ENCODE data around the gene MXD4.

Gene MXD4

DNA sequence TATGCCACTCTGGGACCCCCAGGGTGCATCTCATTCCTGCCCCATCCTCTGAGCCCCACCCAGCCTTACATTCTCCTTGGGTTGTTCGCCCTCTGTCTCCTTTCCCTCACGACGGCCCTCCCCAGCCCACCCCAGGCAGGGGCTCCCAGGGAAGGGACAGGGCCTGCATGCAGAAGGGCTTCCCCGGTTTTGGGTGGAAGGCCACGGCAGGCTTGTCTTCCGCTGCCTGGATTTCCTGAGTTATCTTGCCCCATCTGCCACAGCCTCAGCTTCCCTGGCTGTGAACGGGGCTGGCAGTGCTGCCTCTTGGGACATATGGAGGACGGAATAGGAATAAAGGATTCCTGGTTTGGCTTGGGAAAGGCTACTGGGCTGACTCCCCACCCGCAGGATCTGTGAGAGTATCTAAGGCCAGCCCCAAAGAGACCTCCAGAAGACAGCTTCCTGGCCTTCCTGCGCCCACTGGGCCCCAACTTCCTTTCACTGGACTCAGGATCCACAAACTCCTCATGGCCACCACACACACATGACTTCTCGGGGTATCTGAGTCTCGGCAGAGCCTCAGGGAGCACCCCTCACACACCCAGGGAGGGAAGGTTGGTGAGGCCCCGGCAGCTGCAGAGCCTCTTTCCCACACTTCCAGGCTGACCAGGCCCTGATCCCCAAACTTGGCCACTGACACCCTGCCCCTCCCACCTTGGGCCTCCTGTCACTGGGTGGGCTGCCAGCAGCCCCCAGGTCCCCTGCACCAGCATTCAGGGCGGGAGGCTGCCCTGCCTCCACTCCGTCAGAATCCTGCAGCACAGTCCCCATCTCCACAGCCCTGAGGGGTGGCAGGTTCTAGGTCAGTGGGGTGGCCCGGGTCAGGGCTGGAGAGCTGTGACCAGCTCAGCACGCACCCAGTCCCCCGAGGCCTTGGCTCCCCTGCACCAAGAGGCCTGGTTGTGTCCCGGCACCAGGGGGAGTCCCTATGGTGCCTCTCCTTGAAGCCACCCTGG is 3.5 kb upstream of the MXD4 start:
- H3K36me3 ChIP-seq (ENCODE audit: insufficient read depth, low read length): no peaks in the 10 kb centered on the region
- H3K9ac ChIP-seq (ENCODE audit: low read depth, low read length): no peak overlapping the region
- H3K4me1 ChIP-seq (ENCODE audit: insufficient read depth, low read length): 0 out of 2 replicates have a peak, but pooled peaks cover 2% of the 10 kb centered on the region

GRCh38 chr4:2264481-2265041 is 2.7 kb upstream of the MXD4 start:
- Histone ChIP-seq H3K9me3 (ENCODE audit: control insufficient read depth, insufficient read depth, low read length) (no peaks in the 10 kb centered on the region), H3K36me3 (ENCODE audit: insufficient read depth, low read length) (no peaks in the 10 kb centered on the region), H3K9ac (ENCODE audit: low read depth, low read length) (no peak overlapping the region), H3K4me1 (ENCODE audit: insufficient read depth, low read length) (0 out of 2 replicates have a peak, but pooled peaks cover 2% of the 10 kb centered on the region)

More for the DNA sequence above, 3.5 kb upstream of the MXD4 start:
- no peaks in the 10 kb centered on the region for H3K9me3 ChIP-seq (ENCODE audit: control insufficient read depth, insufficient read depth, low read length)

GRCh38 chr4:2263926-2264321 is 2.0 kb upstream of the MXD4 start:
- H3K36me3 ChIP-seq (ENCODE audit: insufficient read depth, low read length): no peaks in the 10 kb centered on the region
- no peaks in the 10 kb centered on the region for H3K9me3 ChIP-seq (ENCODE audit: control insufficient read depth, insufficient read depth, low read length)
- no peak overlapping the region for H3K9ac ChIP-seq (ENCODE audit: low read depth, low read length)
- no peaks in the 10 kb centered on the region for H3K4me1 ChIP-seq (ENCODE audit: insufficient read depth, low read length)

DNA sequence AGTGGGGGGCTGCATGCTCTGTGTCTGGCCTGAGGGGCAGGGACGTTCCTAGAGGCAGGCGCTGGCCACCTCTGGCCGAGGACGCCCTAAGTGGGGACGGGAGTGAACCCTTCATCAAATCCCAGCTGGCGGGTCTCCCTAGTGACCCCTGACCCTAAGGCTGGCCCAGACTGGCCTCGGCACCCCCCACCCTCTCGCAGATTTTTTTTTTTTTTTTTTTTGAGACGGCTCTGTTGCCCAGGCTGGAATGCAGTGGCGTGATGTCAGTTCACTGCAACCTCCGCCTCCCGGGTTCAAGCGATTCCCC is 988 bp upstream of the MXD4 start:
- Histone ChIP-seq H3K4me1 (ENCODE audit: insufficient read depth, low read length) (no peaks in the 10 kb centered on the region), H3K36me3 (ENCODE audit: insufficient read depth, low read length) (no peaks in the 10 kb centered on the region), H3K9ac (ENCODE audit: low read depth, low read length) (peak overlapping the region; percentile 57; the same call in 1 of the 2 replicates), H3K9me3 (ENCODE audit: control insufficient read depth, insufficient read depth, low read length) (no peaks in the 10 kb centered on the region)

GRCh38 chr4:2262145-2262943 is 435 bp upstream of the MXD4 start:
- H3K9ac ChIP-seq (ENCODE audit: low read depth, low read length): peak overlapping the region; percentile 57; the same call in 1 of the 2 replicates
- H3K36me3 ChIP-seq (ENCODE audit: insufficient read depth, low read length): no peaks in the 10 kb centered on the region
- H3K4me1 ChIP-seq (ENCODE audit: insufficient read depth, low read length): no peaks in the 10 kb centered on the region
- H3K9me3 ChIP-seq (ENCODE audit: control insufficient read depth, insufficient read depth, low read length): no peaks in the 10 kb centered on the region

GRCh38 chr4:2261110-2261852 is 628 bp downstream of the MXD4 start:
- Histone ChIP-seq H3K4me1 (ENCODE audit: insufficient read depth, low read length) (no peaks in the 10 kb centered on the region), H3K36me3 (ENCODE audit: insufficient read depth, low read length) (no peaks in the 10 kb centered on the region), H3K9me3 (ENCODE audit: control insufficient read depth, insufficient read depth, low read length) (no peaks in the 10 kb centered on the region), H3K9ac (ENCODE audit: low read depth, low read length) (peak overlapping the region; percentile 76; the same call in 1 of the 2 replicates)

- Histone ChIP-seq H3K36me3 (ENCODE audit: insufficient read depth, low read length) (no peaks in the 10 kb centered on the region), H3K4me1 (ENCODE audit: insufficient read depth, low read length) (no peaks in the 10 kb centered on the region), H3K9ac (ENCODE audit: low read depth, low read length) (peak overlapping the region; percentile 76; the same call in 1 of the 2 replicates), H3K9me3 (ENCODE audit: control insufficient read depth, insufficient read depth, low read length) (no peaks in the 10 kb centered on the region)
Observed at GRCh38 chr4:2260344-2261109, 1.4 kb downstream of the MXD4 start.

GRCh38 chr4:2259541-2260343 is 2.2 kb downstream of the MXD4 start:
- H3K36me3 ChIP-seq (ENCODE audit: insufficient read depth, low read length): no peaks in the 10 kb centered on the region
- H3K9me3 ChIP-seq (ENCODE audit: control insufficient read depth, insufficient read depth, low read length): no peaks in the 10 kb centered on the region
- no peaks in the 10 kb centered on the region for H3K4me1 ChIP-seq (ENCODE audit: insufficient read depth, low read length)
- H3K9ac ChIP-seq (ENCODE audit: low read depth, low read length): no peak overlapping the region

DNA sequence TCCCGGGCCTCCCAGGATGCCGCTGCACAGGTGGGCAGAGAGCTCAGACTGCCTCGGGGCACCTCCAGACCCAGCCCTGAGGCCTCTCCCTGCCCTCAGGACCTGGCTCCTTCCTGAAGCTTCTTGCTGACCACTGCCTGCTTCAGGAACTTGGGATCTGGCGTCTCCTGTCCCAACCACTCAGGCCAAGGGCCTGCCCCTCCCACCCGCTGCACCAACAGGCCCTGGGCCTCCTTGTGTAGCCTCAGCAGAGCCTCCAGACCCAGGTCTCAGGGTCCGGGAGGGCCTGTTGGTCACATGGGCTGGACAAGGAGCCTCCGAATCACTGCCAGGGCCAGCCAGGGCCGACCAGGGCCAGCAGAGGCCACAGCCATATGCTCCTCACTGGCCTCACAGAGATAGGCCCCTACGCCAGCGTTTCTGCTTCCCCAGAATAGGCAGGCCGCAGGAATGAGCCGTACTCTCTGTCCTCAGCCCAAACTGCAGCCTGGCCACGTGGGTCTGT is 2.8 kb downstream of the MXD4 start:
- Histone ChIP-seq H3K9ac (ENCODE audit: low read depth, low read length) (no peak overlapping the region), H3K4me1 (ENCODE audit: insufficient read depth, low read length) (no peaks in the 10 kb centered on the region)

GRCh38 chr4:2258091-2259035 is 3.5 kb downstream of the MXD4 start:
- no peaks in the 10 kb centered on the region for H3K4me1 ChIP-seq (ENCODE audit: insufficient read depth, low read length)
- H3K9ac ChIP-seq (ENCODE audit: low read depth, low read length): no peak overlapping the region
- H3K36me3 ChIP-seq (ENCODE audit: insufficient read depth, low read length): no peaks in the 10 kb centered on the region
- H3K9me3 ChIP-seq (ENCODE audit: control insufficient read depth, insufficient read depth, low read length): no peaks in the 10 kb centered on the region

More for the DNA sequence above, 2.8 kb downstream of the MXD4 start:
- Histone ChIP-seq H3K36me3 (ENCODE audit: insufficient read depth, low read length) (no peaks in the 10 kb centered on the region), H3K9me3 (ENCODE audit: control insufficient read depth, insufficient read depth, low read length) (no peaks in the 10 kb centered on the region)

DNA sequence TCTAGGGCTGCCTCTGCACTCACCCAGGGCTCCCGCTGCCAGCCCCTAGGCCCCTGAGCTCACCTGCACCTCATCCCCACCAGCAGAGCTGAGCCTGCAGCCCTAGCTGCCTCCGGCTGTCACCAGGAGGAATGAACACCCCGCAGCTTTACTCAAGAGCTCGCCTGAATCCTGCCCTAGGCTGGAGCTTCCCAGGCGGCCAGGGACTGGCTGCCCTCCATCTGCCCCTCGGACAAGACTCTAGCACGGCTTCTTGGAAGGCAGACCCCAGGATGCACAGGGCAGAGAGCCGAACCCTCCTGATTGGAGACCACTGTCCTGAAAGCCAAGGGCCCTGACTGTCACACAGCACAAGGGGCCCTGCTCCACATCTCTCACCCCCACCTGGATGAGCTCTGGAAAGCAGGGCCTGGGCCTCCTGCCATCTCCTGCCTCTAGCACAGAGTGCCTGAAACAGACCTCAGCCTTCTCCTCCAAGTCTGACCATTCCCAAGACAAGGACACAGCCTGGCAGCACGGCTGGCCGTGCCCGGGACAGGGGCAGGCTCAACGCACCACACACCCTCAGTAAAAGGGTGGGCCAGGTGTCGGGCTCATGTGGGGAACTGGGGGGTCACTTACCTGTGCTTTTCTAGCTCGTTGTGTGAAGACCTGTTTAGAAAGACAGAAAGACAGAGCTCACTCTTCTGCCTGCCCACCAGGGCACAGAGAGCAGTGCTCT is 4.4 kb downstream of the MXD4 start:
- Histone ChIP-seq H3K36me3 (ENCODE audit: insufficient read depth, low read length) (no peaks in the 10 kb centered on the region), H3K9me3 (ENCODE audit: control insufficient read depth, insufficient read depth, low read length) (no peaks in the 10 kb centered on the region), H3K9ac (ENCODE audit: low read depth, low read length) (no peak overlapping the region), H3K4me1 (ENCODE audit: insufficient read depth, low read length) (no peaks in the 10 kb centered on the region)
